Measurements from ENCODE around the gene IFNL1. TPM values are rescaled to one million over a fixed set of nuclear protein-coding genes. Genes with fewer than 3 reads are reported as not detected.

The IFNL1 gene
- total and polyA plus RNA-seq, 9 of the 15 experiments (the other 6 are each of a cell fraction or from before 2014, with no cell fraction given), result not detected

- TF ChIP-seq ZNF668 (CRISPR knock-in tag; IDR thresholded peaks at IDR 0.05) (no peak), NR0B1 (IDR thresholded peaks at IDR 0.05; ENCODE audit: partially characterized antibody) (no peak), BRD4 (IDR thresholded peaks at IDR 0.05) (no peak), TRIM24 (IDR thresholded peaks at IDR 0.05) (peak in 1 of 2 experiments; percentile 86; a peak in 2 of 4 replicates), ZNF41 (CRISPR knock-in tag; conservative IDR thresholded peaks at IDR 0.05) (no peak), HSF4 (CRISPR knock-in tag; IDR thresholded peaks at IDR 0.05; ENCODE audit: borderline replicate concordance) (no peak), TFE3 (CRISPR knock-in tag; IDR thresholded peaks at IDR 0.05) (no peak), GTF2F1 (IDR thresholded peaks at IDR 0.05; ENCODE audit: low read depth, low read length) (no peak), FOXJ3 (CRISPR knock-in tag; IDR thresholded peaks at IDR 0.05) (no peak), FOXP1 (CRISPR knock-in tag; IDR thresholded peaks at IDR 0.05) (no peak), ILF3 (IDR thresholded peaks at IDR 0.05; ENCODE audit: borderline replicate concordance) (no peak), SRSF9 (IDR thresholded peaks at IDR 0.05; ENCODE audit: borderline replicate concordance, low read depth, low read length) (no peak), KDM2B (CRISPR knock-in tag; IDR thresholded peaks at IDR 0.05) (no peak), HCFC1 (IDR thresholded peaks at IDR 0.05; ENCODE audit: low read depth, low read length) (peak; percentile 80)
These were observed 45.8 kb downstream of the IFNL1 start, which contains the start of gene SAMD4B (continued) for GRCh38 chr19:39341719-39342604.
